GM19025 (cell line): Measurements from ENCODE around the gene TM6SF1.
"Not testable (repeated sequence)": the region's sequence is repeated elsewhere in the genome, so short reads cannot be mapped to it uniquely, and the experiment has no call there.

Source experiments
- ATAC-seq: cut with Tn5 transposase; IDR thresholded peaks from one replicate; pipeline ENCODE4 v1.9.1; 2021; ENCODE audit warnings: mild to moderate bottlenecking, low read depth, moderate library complexity; ENCODE audit not compliant: unreplicated experiment

Gene TM6SF1

DNA sequence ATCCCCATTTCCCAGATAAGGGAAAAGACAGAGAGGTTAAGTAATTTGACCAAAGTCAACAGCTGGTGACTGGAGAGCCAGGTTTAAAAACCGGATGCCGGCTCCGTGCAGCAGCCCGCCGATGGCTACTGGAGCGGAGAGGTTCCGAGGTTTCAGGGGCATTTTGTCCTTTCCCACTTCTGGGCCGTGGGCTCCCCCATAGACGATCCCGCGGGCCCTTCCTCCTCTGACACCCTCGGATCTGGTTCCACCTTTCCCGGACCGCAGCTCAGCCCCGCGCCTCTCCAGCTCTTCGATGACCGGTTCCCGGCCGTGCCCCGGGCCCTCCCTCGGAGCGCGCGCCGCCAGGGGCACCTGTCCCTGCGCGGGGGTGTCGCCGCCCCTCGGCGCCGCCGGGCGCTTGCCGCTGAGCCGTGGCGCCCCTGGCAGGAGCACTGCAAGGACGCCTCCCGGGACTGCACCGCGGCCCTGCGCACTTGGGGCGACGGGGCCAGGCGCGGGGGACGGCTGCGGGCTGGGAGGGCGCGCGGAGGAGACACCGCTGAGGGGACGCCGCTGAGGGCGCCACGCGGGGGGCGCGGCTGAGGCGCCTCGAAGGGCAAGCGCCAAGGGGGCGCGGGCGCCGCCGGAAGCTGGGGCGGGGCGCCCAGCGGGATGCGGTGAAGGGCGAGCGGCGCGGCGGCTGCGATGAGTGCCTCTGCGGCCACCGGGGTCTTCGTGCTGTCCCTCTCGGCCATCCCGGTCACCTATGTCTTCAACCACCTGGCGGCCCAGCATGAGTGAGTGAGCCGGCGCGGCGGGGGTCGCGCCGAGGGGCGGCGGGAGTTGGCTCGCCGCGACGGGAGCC, at the start of gene TM6SF1:
TM6SF1 (plus strand) TSS at position 652 of the 847 bp plus-strand sequence; CDS start at position 688, 36 bp downstream.
- no peak for ATAC-seq

DNA sequence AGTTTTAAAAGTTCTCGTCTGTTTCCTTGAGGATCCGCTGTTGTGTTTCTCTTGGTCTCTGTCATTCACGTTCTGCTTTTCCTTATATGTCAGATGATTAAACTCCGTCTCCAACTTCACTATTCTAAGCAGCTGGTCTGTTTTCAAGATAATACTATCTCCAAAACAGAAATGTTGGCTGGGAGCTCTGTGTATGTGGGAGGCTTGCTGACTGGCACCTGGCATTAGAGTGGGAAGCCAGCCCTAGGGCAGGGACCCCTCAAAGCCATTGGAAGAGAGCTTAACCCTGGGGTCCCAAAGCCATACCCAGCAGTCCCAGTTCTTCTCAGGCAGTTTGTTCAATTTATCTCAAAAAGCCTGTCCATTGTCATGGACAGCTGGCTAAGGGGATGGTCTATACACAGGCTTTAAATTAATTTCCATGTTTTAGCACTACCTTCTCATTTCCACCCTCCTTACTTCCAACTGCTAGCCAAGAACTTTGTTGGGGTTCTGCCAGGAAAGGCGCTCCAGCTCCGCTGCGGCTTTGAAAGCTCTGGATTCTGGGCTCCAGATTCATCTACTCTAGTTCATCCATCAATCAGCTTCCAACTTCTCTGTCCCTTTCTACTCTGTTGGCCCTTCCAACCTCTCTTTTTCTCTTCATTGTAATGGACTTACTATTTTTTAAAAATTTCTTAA, 49.6 kb upstream of the TM6SF1 start:
- ATAC-seq: no peak

DNA sequence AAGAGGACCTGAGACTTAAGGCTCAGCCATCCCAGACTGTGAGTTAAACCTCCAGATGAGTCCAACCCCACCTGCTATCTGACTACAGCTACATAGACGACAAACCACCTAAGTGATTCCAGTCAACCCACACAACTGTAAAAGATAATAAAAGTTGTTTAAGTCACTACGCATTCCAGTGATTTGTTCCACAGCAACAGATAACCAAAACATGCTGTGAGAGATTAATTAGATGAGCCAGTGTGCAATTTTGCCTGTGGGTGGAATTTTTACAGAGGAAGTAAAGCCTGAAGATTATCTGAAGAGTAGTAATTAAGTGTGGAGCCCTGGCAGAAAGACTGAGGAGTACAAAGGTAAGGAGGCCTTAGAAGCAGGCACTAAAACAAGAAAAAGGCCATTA, 45.8 kb upstream of the TM6SF1 start:
- ATAC-seq: no peak

DNA sequence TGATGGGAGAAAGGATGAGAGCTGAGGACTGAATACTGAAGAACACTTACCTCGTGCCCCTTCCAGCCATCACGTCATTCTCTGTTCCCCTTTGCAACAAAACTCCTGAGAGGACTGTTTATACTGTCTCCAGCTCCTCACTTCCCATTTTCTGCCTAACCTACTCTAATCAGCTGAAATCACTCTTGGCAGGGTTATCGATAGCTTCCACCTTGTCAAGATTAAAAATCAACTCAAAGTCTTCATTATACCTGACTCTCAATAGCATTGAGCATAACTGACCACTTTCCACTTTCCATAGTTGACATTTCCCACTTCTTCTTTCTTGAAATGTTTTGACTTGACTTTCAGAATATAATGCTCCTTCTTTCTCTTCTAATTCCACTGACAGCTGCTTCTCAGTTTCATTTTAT, 44.7 kb upstream of the TM6SF1 start:
- ATAC-seq: no peak

DNA sequence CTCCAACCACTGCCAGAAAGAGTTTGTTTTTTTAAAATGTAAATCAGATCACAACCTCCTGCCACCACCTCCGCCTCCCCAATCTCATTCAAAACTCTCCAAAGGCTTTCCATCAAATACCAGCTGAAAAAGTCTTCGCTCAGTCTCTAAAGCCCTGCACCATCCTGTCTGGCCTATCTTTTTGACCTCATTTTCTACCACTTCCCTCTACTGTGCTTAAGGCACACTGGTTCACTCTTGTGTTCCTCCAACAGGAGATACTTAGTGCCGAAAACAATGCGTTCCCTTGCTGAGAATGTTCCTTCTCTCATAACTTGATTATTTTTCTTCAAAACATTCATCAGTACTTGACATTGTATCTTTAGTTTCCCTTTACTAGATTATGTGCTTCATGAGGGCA, 43.9 kb upstream of the TM6SF1 start:
- ATAC-seq: no peak

DNA sequence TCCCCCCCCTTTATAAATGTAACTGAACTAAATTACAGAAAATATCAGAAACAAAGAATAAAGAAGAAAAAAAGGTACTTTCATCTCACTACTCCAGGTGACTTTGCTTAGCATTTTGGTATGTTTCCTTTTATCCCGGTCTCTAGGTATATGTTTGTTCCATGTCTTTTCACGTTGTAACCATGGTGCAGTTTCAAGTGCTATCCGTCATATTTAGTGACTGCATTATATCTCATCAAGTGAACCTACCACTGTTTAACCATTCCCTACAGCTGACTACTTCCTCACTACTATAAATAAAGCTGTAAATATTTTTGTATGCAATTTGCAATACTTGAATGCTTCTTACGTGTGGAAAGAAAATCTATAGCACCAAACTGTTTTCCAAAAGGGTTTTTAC, 42.6 kb upstream of the TM6SF1 start:
- ATAC-seq: no peak

DNA sequence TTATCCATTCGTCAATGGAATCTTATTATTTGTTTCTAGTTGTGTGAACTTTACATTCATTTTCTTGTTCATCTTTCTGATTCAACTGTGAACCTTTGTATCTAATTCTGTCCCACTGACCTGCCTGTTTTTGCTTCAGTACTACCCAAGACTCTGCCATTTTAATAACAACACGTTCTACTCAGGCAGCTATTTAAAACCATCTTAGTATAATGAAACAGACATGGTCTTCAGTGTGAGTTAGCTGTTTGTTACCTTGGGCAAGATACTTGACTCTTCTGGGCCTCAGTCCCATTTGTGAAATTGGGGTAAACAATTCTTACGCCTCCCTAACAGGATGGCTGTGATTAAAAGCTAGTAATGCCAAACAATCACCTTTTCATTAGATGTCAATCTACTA, 42.0 kb upstream of the TM6SF1 start:
- ATAC-seq: no peak

DNA sequence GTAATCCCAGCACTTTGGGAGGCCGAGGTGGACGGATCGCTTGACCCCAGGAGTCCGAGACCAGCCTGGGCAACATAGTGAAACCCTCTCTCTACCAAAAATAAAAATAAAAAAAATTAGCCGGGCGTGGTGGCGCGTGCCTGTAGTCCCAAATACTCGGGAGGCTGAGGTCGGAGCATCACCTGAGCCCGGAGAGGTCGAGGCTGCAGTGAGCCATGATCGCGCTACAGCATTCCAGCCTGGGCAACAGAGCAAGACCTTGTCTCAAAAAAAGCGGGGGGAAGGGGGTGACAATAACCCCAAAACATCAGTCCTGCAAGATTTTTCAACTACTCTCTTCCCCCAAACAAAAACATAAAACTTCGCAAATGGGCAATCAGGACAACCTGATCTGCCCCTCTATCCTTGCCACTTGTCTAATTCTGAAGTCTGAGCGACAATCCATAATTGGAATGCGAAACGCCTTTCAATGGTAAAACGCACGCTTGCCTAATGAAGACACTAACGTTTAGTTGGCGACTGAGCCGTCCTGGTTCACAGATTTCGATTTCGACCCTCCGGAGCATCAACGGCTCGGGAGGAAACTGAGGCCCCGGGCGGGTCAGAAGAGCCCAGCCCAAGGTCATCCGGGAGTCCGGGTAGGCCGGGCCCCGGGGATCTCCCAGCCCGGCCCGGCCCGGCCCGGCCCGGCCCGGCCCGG, 41.3 kb upstream of the TM6SF1 start:
- ATAC-seq: no peak

DNA sequence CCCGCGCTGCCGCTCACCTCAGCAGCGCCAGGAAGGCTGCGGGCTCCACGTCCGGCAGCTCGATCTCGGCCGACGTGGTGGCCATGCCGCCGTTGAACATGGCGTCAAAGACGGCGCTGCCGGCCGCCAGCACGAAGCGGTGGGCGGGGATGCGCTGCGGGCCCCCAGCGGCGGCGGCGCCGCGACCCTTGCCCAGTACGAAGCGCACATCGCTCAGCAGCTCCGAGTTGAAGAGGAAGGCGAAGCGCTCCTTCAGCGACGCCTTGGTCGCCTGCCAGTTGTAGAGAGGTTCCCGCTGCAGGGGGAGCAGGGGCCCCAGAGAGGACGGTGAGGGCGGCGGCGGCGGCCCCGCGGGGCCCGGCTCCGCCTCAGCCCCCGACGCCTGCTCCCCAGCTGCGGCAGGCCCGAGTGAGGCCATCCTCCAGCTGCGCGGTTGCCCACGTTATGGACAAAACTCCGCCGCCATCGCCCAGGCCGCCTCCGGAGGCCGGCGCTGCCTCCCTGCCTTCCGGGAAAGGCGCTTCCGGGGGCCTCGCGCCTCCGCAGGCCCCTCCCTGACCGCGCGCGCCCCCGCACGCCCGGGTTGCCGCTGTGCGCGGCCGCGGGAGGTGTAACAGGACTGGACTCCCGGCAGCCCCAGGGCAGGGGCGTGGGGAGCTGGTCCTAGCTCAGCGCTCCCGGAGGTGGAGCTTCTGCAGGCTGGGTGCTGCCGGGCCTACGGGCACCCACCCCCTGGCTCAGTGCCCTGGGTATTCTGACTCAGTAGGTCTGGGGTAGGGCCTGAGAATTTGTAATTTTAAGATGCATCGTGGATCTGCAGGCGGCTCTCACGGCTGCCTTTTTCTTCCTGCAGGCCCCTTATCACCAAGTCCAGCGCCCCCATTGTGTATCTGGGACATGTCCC, 40.5 kb upstream of the TM6SF1 start, which contains the start of gene BTBD1:
BTBD1 (minus strand) TSS at position 519 of the 904 bp plus-strand sequence; CDS start at position 418, 101 bp downstream.
- peak; percentile 88 for ATAC-seq

DNA sequence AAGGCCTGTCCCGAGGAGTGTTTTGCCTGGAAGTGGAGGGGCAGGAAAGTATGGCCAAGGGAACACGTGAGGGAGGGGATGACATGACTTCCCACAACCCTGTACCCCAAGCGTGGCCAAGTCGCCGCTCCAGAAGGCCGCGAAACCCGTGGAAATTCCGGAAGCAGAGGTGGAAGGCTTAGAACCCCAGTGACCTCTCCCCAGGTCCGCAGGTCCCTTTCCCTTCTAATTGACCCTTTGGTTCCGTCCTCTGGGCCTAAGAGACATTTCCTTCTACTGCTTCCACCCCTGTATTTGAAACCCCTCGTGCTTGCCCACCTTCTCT, 39.8 kb upstream of the TM6SF1 start:
- ATAC-seq: no peak

DNA sequence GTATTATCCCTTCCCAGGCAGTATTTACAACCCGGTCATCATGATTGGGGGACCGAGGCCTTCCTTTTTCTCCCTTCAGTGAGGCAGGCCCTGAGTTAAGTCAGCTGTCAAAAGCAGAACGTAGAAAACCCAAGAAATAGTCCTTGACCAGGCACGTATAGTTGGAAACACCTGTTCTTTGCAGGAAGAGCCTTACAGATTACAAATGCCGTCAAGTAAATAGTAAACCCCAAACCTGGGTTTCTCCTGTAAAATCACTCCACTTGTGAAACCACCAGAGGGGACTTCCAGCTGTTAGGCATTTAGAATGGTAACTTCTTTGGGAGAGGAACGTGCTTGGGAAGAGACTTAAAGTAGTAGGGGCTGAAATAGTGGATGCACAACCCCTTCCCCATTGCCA, 39.4 kb upstream of the TM6SF1 start:
- ATAC-seq: no peak

DNA sequence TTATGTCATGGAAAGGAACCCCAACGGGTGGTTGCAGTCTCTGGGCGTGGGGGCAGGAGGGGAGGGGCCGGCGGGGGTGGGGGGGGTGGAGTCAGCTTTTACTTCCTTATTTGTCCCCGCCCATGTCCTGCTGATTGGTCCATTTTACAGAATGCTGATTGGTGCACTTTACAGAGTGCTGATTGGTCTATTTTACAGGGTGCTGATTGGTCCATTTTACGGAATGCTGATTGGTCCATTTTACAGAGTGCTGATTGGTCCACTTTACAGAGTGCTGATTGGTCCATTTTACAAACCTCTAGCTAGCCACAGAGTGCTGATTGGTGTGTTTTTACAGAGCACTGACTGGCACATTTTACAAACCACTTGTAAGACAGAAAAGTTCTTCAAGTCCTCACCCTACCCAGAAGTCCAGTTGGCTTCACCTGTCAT, 38.2 kb upstream of the TM6SF1 start:
- ATAC-seq: not testable (repeated sequence)

DNA sequence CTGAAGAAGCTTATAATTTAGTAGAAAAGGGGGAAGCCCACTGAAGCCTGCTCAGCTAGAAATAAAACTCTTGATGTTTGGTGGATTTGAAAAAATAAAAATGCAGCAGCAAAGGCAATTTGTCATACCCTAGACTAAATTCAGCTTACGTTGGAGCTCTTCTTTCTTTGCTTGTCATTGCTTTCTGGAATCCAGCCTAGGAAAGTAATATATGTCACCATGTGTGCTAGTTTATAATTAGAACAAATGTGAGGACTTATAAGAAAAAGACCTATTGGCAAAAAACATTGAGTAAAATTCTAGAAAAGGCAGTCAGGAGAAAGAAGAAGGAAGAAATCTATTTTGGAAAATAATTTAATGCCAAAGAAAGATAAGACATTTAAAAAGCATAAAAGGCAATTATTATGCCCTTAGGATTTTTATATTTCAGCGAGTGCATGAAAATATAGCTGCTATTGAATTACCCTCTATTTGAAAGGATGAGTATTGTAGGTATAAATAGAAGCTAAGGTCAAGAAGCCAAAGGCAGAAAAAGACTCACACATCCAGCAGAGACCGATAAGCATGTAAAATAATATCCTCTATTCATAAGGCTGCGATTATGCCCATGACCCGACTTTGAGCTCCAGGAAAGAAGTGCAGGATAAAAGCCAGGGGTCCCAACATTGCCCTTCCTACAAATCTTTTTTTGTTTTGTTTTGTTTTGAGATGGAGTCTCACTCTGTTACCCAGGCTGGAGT, 29.8 kb upstream of the TM6SF1 start:
- no peak for ATAC-seq

DNA sequence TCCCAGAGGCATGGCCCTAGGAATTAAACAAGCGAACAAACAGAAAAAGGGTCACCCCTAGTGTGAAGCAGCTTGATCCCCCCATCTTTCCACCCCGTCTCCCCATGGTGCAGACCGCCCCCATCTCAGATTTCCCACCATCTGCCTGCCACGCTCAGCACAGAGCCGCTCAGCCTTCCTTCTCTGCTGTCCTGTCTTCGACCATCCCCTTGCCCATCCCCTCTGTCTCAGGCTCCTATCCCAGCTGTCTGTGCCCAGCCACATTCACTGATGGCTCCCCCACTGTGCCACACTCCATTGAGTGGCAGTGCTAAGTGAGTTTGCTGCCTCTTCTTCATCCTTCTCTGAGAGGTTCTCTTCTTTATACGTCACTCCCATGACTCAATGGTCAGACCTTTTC, 28.7 kb upstream of the TM6SF1 start:
- ATAC-seq: no peak

DNA sequence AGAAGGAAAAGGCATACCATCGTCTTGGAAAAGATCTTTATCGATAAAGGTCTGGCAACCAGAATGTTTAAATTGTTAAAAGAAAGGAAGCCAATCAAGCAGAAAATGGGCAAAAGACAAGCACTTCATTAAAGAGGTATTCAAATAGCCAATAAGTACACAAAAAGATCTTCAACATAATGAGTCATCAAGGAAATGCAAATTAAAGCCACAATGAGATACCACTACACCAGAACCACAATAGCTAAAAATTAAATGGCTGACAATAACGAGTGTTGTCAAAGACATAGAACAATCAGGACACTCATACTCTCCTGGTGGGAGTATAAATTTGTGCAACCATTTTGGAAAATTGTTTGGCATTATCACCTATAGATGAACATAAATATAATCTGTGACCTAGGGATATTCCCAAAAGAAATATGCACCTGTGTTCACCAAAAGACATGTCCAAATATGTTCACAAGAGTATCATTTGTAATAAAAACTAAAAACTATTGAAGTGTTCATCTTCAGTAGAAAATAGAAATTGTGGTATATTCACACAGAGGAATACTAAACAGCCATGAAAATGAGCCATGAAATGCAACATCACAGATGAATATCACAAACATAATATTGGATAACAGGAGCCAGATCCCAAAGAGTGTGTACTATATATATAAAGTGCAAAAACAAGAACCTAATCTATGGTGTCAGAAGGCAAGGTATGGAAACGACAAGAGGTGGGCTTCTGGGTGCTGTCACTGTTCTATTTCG, 26.0 kb upstream of the TM6SF1 start:
- no peak for ATAC-seq

DNA sequence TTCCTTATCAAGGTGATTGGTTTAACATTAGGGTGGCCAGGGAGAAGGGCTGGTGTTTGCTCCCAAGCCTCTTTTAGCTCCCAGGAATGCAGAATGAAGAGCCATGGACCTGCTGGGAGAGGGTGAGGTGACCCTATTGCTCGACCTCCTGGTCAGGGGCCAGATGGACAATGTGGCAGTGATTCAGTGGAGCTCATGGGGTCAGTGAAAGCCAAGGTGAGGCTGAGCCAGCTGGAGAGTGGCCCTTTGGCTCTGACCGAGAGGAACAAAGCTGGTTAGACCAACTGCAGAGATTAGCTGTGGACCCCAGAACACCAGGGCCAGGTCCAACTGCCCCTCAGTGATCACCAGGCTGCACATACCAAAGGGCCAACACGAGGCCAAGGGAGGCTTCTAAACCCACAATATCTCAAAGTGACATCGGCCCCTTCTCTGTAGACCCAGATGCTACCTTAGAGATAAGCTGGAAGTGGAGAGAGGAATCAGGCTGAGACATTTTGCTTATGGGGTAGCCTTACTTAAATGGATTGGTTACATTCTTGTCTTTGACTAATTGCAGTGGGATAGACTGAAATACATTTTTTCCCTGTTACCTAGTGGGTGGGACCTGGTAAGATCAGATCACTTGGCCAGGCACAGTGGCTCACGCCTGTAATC, 24.6 kb upstream of the TM6SF1 start:
- no peak for ATAC-seq

DNA sequence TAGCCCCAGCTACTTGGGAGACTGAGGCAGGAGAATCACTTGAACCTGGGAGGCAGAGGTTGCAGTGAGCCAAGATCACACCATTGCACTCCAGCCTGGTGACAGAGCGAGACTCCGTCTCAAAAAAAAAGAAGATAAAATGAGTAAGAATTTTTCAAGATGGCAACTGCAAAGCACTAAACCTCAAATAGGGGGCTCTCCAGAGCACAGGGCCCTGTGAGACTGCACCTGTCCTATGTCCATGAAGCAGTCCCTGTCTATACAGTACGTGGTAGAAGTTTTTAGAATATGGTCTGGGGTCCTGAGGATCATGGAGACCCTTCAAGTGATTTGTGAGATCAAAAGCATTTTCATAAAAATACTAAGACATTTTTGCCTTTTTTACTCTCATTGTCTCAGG, 22.0 kb upstream of the TM6SF1 start:
- ATAC-seq: not testable (repeated sequence)

DNA sequence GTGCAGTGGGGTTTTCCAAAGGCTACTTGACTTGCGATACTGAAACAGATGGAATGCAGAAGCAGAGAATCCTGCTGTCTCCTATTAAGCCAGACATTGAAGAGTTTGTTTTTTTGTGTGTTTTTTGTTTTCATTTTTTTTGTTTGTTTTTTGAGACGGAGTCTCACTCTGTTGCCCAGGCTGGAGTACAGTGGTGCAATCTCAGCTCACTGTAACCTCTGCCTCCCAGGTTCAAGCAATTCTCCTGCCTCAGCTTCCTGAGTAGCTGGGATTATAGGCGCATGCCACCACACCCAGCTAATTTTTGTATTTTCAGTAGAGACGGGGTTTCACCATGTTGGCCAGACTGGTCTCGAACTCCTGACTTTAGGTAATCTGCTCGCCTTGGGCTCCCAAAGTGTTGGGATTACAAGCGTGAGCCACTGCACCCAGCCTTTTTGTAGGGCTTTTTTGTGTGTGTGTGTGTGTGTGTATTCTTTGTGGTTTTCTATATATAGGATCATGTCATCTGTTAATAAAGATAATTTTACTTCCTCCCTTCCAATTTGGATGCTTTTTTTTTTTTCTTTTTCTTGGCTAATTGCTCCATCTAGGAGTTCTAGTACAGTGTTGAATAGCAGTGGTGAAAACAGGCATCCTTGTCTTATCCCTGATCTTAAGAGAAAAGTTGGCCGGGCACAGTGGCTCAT, 21.4 kb upstream of the TM6SF1 start:
- not testable (repeated sequence) for ATAC-seq
